ENCODE measurements around the gene ERC2.

The ERC2 gene

GRCh38 chr3:55629432-55629831 is 838.8 kb downstream of the ERC2 start:
- FAIRE-seq: no peak

DNA sequence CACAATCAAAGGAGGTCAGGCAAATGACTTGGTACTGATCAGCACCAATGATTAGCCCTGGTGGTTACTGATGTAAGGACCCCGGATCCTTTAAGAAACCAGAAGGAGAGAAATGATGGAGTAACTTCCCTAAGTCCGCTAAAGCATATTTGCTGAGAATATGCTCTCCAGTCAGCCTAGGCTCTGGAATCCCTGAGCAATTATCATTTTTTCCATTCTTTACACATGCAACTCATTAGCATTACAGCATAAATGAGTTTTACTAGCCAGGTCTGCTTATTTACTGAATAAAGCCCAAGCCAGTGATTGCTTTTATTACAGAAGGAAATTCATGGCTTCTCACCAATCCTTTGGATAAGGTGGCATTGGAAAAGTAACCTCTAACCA is 842.0 kb downstream of the ERC2 start:
- no peak for FAIRE-seq

DNA sequence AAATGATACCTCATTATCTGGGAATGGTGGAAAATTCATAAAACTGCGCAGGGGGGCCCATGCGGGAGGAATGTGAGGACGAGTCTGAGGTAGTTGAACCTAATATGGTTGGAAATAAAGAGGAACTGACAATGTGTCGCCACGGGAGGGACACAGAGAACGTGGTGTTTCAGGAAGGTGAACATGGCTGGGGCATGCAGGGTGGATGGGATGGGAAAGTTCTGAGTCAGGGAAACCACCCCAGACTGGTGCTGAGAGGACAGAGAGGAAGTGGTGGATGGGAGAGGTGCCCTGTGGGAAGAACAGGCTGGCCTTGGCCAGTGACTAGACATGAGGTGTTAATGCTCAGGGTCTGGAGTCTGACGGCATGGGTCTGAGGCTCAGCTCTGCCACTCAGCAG is 844.0 kb downstream of the ERC2 start:
- no peak for FAIRE-seq

DNA sequence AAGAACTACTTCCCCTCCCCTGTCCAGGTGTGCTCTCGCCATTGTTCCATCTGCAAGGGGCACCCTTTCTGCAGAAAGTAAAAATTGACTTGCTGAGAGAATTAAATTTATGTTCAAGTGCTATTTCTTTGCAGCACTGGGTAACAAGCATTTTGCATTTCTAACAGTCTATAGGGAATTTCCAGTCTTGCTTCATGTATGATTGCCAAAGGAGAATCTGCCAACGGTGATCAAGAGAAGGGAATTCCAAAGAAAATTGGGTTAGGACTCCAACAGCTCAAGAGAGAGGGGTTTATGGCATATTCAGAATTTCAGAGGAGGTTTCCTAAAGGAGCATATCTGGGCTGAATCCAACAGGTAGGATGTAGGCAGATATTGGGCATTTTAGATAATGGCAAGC is 844.5 kb downstream of the ERC2 start:
- FAIRE-seq: no peak

DNA sequence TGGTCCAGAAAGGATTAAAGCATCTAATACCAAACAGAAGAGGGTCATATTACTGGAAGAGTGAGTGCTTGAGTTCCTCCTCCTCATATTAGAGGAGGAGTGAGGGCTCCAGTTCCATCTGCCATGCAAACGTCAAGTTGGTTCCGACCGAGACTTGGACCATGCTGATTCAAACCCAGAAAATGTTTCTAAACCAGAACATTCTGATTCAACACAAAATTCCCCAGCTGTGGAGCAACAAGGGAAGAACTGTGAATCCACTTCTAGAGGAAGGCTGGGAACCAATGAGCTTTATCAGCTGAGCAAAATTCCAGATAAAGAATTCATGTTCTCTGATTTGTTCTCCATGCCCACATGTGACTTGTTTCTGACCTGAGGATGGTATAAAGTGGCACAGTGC is 845.5 kb downstream of the ERC2 start:
- FAIRE-seq: no peak

- no peak for FAIRE-seq
Observed at GRCh38 chr3:55622116-55622515, 846.2 kb downstream of the ERC2 start.

DNA sequence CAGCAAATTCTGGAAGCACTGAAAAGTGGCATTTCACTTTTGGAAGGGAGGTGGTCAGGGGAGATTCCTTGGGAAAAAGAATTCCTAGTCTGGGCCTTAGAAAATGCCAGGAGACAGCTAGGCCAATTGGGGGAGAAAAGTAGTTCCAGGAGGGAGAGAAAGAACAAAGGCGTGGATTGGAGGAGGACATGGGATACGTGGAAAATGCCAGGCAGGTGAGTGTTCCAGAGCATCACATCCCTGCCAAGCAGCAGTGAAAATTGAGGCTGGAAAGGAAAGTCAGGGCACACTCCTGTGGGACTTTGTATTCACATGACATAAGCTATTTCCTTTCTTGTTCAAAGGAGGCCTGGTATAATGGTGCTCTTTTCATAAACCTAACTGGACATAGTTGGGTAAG is 846.6 kb downstream of the ERC2 start:
- no peak for FAIRE-seq

- FAIRE-seq: no peak
Observed at GRCh38 chr3:55621026-55621422, 847.2 kb downstream of the ERC2 start.

GRCh38 chr3:55620351-55621025 is 847.8 kb downstream of the ERC2 start:
- FAIRE-seq: no peak

DNA sequence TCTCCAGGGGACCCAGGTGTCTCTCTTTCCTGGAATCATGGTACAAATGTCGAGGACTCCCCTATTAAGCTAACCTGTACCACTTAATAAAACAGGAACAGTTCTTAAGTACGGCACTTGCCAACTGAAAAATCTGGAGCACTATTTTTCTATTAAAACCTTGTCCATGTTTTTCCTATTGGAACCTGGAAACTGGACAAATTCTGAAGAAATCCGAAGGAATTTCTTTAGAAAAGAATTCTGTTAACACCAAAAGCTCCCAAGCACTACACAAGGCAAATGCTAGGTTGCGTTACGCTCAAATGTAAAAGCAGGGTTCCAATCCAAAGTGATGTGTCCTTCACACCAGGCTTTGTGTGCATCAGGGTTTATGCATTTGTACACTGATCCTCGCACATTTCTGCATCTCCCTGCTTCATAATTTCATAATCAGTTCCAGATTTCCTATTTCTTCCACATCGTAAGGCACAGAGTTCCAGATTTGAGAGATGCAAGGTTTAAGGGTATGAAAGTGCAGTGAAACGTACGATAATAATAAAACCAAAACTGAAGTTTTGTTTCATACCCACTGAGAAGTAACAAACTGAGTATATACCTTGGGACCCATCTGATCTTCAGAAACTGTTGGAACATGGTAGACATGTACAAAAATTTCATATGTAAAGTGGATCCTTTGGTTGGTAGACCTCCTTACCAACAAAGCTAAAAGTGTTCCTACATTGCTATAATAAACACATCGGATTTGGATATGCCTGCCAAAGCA is 849.0 kb downstream of the ERC2 start:
- FAIRE-seq: no peak

DNA sequence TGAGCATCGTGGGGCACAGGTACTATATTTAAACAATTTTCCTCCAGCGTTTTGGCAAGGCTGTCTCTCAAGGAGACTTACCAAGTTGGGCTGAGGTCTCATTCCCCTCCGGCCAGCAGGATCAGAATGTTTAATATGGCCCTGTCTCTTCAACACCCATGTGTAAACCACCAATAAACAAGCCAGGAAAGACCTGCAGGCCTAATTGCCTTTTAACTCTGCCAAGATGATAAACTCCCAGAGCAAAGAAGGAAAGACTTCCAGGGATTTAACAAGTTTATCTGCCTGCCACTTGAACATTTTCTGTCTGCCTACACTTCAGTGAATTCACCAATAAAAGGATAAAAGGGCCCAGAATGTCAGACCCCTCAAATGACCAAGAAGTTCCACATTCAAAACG is 850.9 kb downstream of the ERC2 start:
- no peak for FAIRE-seq

GRCh38 chr3:55616803-55617202 is 851.5 kb downstream of the ERC2 start:
- no peak for FAIRE-seq

DNA sequence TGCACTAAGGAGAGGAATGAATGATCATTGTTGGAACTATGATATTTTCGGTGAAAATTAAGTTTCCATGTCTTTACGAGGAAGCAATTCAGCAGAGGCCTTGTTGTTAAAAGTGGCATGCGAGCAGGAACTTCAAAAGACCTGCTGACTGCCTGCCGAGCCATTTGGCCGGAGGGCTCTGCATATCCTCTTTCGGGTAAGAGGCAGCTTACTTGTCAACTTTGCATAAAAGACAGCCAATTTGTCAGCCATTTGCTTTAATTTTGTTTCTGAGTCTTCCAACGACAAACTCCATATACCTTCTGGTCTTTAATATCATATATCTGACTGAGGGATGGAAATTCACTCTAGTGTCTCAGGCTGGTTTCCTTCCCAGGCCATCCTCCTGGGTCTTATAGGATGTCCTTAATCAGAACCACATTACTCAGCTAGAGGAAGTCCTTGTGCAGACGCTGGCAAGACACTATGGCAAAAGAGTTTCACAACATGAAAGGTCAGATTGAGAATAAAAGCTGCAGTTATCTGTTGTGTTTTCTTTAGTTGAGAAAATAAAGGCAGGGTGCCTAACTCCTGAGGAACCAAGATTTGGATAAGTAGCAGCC is 852.5 kb downstream of the ERC2 start:
- no peak for FAIRE-seq

GRCh38 chr3:55615039-55615693 is 853.1 kb downstream of the ERC2 start:
- no peak for FAIRE-seq

GRCh38 chr3:55611121-55611520 is 857.1 kb downstream of the ERC2 start:
- no peak for FAIRE-seq

- no peak for FAIRE-seq
Observed at GRCh38 chr3:55609230-55609827, 858.9 kb downstream of the ERC2 start.

DNA sequence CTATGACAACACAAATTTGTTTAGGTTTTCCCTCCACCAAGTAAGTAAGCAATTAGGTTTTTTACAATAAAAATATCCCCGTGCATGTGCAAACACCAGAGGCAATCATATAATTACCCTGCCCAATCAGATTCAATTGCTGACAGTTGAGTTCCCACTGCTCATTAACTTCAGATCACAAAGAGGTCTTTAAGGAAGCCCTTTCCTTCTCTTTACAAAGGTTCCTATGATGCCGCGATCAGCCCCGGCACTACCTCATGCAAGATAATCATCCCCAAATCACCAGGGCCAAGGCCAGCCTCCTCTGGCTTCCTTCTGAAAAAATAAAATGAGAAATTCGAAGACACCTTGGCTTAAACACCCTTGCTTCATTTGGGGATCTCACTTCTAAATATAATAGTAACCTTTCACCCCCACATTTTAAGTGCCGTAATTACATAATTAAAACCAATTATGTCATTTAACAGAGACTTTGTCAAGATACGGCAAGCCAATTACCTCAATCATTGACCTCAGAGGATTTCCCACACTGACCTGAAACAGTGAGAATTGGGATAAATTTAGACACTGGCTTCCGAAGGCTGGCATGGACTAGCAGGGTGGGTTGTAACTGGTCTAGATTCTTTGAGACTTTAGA is 859.8 kb downstream of the ERC2 start:
- no peak for FAIRE-seq

DNA sequence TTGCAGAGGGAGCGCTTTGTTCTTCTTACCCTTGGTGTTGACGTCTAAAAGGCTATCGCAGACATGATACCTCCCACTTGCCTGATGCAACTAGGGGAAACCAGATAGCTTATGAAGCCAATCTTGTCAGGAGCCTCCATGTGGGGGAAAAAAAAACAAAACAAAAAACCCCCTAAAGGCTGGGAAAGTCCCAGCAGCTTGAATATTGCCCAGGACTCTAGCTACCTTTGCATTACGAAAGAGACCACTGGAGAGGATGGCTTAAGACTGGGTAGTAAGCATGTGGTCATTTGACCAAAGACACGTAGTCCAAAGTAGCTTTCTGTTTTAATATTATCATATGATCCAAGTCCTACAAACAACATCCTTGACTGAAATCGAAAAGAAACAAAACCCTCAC is 860.4 kb downstream of the ERC2 start:
- FAIRE-seq: no peak

DNA sequence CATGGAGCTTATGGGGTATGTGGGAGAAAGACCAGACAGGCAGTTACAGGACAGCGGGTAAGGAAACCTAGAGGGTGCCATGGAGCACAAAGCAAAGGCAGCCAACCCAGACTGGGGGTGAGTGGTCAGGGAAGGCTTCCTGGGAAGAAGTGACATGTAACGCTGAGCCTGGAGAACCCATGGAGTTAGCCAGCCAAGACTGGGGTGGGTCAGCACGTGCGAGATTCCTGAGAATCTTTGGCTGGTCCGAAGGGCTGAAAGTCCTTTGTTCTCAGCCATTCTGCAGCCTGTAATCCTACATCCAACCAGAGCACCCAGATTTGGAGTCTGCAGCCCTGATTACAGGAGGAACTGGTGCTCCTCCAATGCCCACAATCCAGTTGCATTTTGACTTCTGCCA is 861.1 kb downstream of the ERC2 start:
- no peak for FAIRE-seq

DNA sequence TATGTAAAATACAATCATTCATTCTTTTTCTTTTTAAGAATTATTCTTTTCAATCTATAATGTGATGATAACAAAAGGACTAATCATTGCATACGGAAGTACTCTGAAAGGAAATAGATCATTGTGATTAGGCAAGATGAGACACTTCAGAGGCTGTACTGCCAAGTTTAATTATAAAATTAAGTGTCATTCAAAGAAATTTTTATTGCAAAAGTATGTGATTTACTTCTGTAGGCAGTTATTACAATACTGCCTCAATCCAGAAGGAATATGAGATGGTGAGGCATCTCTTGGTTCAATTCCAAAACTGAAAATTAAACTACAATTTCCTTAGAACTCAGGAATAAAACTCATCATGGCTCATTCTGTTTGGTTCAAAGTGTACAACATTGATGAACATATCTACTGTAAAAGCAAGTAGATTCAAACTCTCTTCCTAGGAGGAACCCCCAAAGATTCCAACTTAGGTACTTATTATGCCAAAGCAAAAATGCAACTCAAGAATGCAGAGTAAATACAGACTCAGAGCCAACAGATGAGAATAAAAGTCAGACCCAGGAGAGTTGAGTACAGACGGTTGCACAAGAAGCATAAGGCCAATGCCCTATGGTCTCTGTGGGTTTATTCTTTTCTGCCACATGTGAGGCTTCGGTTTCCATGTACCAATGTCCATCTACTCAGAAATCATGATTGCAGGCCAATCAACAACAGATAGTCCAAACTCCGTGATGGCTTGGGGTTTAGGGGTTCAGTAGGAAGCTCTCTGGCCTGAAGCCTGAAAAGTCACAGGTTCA is 862.6 kb downstream of the ERC2 start:
- no peak for FAIRE-seq

GRCh38 chr3:55604846-55605245 is 863.4 kb downstream of the ERC2 start:
- no peak for FAIRE-seq

DNA sequence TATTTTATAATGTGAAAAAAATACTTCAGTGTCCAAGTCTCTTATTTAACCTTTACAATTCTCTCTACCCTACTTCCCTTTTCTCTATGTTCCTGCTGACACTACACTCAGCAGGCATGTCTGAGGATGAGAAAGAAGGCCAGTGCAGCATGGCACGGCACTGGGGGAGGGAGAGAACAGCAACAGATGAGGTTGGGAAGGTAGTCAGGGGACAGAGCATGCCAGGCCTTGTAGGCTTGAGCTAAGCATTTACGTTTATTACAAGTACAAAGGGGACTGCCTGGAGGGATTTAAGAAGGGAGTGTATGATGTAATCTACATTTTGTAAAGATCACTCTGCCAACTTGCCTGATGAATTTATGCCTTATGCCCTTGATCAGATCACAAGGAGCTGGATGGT is 863.9 kb downstream of the ERC2 start:
- FAIRE-seq: no peak

Data from A204.1 (cell line).